HepG2 (cell line): ENCODE data around the gene CITED2. TPM values are rescaled to one million over a fixed set of nuclear protein-coding genes. Genes with fewer than 3 reads are reported as not detected.
A peak's percentile ranks its signal among the peaks of the same experiment; 100 is the strongest.

ENCODE experiments used
- AGO2 ChIP-seq: fragments of 200-400 bp; formaldehyde crosslinking; optimal IDR thresholded peaks from 2 replicates; pipeline ENCODE3; 2017; ENCODE audit warnings: mild to moderate bottlenecking, low read depth, low read length, moderate library complexity
- ARID2 ChIP-seq: sonication (generic); formaldehyde crosslinking; IDR thresholded peaks from 2 replicates; pipeline ENCODE4 v1.8.1; 2022; ENCODE audit warnings: mild to moderate bottlenecking, missing genetic modification reagents, borderline replicate concordance
- ARNT ChIP-seq: fragments of 450-650 bp; IDR thresholded peaks from 2 replicates; pipeline ENCODE4 v1.6.1; 2017
- FLYWCH1 ChIP-seq: sonication (generic); formaldehyde crosslinking; IDR thresholded peaks from 2 replicates; pipeline ENCODE4 v1.8.1; 2023; ENCODE audit warnings: mild to moderate bottlenecking, missing genetic modification reagents
- LCORL ChIP-seq, 2 experiments: fragments of 450-650 bp in 1 of 2; sonication (generic) in 1 of 2; formaldehyde crosslinking in 1 of 2; IDR thresholded peaks; 2 replicates each; pipeline versions ENCODE4 v1.5.0 to v1.6.1; 2017 to 2020; ENCODE audit warnings: antibody characterized with exemption in 1 of 2, missing genetic modification reagents in 1 of 2
- PBX3 ChIP-seq: sonication (generic); formaldehyde crosslinking; IDR thresholded peaks from 2 replicates; pipeline ENCODE4 v1.8.1; 2023; ENCODE audit warnings: missing genetic modification reagents, inconsistent platforms, borderline replicate concordance
- POLR2AphosphoS2 ChIP-seq: IDR thresholded peaks from 2 replicates; pipeline ENCODE4 v1.6.1; 2011; ENCODE audit warnings: low read depth, low read length, improper control_type of control experiment
- SIX4 ChIP-seq: sonication (generic); formaldehyde crosslinking; IDR thresholded peaks from 2 replicates; pipeline ENCODE4 v1.4.0; 2020; ENCODE audit warnings: missing genetic modification reagents
- SRY ChIP-seq: sonication (generic); formaldehyde crosslinking; IDR thresholded peaks from 2 replicates; pipeline ENCODE4 v1.8.0; 2022; ENCODE audit warnings: mild to moderate bottlenecking, missing genetic modification reagents
- TFDP2 ChIP-seq: sonication (generic); formaldehyde crosslinking; IDR thresholded peaks from 2 replicates; pipeline ENCODE4 v1.4.0; 2020; ENCODE audit warnings: missing genetic modification reagents
- TIGD3 ChIP-seq: sonication (generic); formaldehyde crosslinking; IDR thresholded peaks from 2 replicates; pipeline ENCODE4 v1.5.1; 2020; ENCODE audit warnings: mild to moderate bottlenecking, missing genetic modification reagents, borderline replicate concordance
- ZBTB33 ChIP-seq: sonication (generic); formaldehyde crosslinking; IDR thresholded peaks from 2 replicates; pipeline ENCODE4 v1.4.0; 2020; ENCODE audit warnings: missing genetic modification reagents
- ZBTB37 ChIP-seq: sonication (generic); formaldehyde crosslinking; IDR thresholded peaks from 2 replicates; pipeline ENCODE4 v1.4.0; 2020; ENCODE audit warnings: mild to moderate bottlenecking, missing genetic modification reagents
- ZBTB39 ChIP-seq: sonication (generic); formaldehyde crosslinking; IDR thresholded peaks from 2 replicates; pipeline ENCODE4 v1.5.0; 2020; ENCODE audit warnings: missing genetic modification reagents
- ZFY ChIP-seq: sonication (generic); formaldehyde crosslinking; IDR thresholded peaks from 2 replicates; pipeline ENCODE4 v1.4.0; 2020; ENCODE audit warnings: missing genetic modification reagents
- ZNF121 ChIP-seq: sonication (generic); formaldehyde crosslinking; IDR thresholded peaks from 2 replicates; pipeline ENCODE4 v1.5.0; 2020; ENCODE audit warnings: mild to moderate bottlenecking, missing genetic modification reagents
- ZNF558 ChIP-seq: sonication (generic); formaldehyde crosslinking; IDR thresholded peaks from 2 replicates; pipeline ENCODE4 v1.9.0; 2022; ENCODE audit warnings: mild to moderate bottlenecking, missing genetic modification reagents, borderline replicate concordance
- ZNF746 ChIP-seq: sonication (generic); formaldehyde crosslinking; IDR thresholded peaks from 2 replicates; pipeline ENCODE4 v1.8.0; 2022; ENCODE audit warnings: mild to moderate bottlenecking, missing genetic modification reagents
- ZNF816 ChIP-seq: sonication (generic); formaldehyde crosslinking; IDR thresholded peaks from 2 replicates; pipeline ENCODE4 v1.8.0; 2022; ENCODE audit warnings: missing genetic modification reagents, mild to moderate bottlenecking, borderline replicate concordance
- polyA plus RNA-seq, 8 experiments: library from polyadenylated mRNA; depleted of rRNA in 3 of 8; stranded (reverse) in 7 of 8; unstranded in 1 of 8; fragments of >200 nt; fragmentation: Illumina TruSeq in 4 of 8; extraction: Trizol in 4 of 8; gene quantifications; 2 replicates each; pipeline versions ENCODE4 v1.2.1 to v1.2.3, GENCODE V29; 2011 to 2016; ENCODE audit warnings: low read depth in 4 of 8, missing spikeins in 1 of 8, mixed read lengths in 1 of 8; ENCODE audit not compliant: insufficient read depth in 1 of 8
- total RNA-seq, 5 experiments: library from RNA; depleted of rRNA; stranded (reverse); fragments of >200 nt; fragmentation: Illumina TruSeq; extraction: Trizol; gene quantifications; 2 replicates each; pipeline ENCODE4 v1.2.3, GENCODE V29; 2016; ENCODE audit warnings: low read depth in 1 of 5

Gene CITED2
- total and polyA plus RNA-seq, 2 of the 13 experiments (the other 11 are each of a cell fraction or from before 2014, with no cell fraction given), result 17.6 to 57.2 TPM

- TF ChIP-seq SRY (CRISPR knock-in tag) (no peak), TFDP2 (CRISPR knock-in tag) (peak; percentile 83), SIX4 (CRISPR knock-in tag) (peak; percentile 52; the same call in 1 of the 2 replicates), ZNF816 (CRISPR knock-in tag) (no peak), POLR2AphosphoS2 (no peak), ZNF746 (peak; percentile 43; the same call in 1 of the 2 replicates), ARNT (no peak), LCORL (IDR thresholded peaks at IDR 0.05) (0 out of 2 replicates have a peak, but pooled peaks have one; percentile 6), LCORL (CRISPR knock-in tag; IDR thresholded peaks at IDR 0.05) (peak; percentile 97), ARID2 (CRISPR knock-in tag) (no peak), ZFY (CRISPR knock-in tag) (0 out of 2 replicates have a peak, but pooled peaks have one; percentile 21), ZBTB39 (CRISPR knock-in tag) (peak; percentile 94), ZBTB33 (CRISPR knock-in tag) (peak; percentile 37; the same call in 1 of the 2 replicates), TIGD3 (CRISPR knock-in tag) (peak; percentile 40), ZNF558 (CRISPR knock-in tag) (peak; percentile 87), ZBTB37 (CRISPR knock-in tag) (0 out of 2 replicates have a peak, but pooled peaks have one; percentile 26), ZNF121 (CRISPR knock-in tag) (peak; percentile 87), AGO2 (no peak), PBX3 (CRISPR knock-in tag) (no peak; the same call in 1 of the 2 replicates), FLYWCH1 (no peak)
Observed at GRCh38 chr6:139375226-139376016, 973 bp upstream of the CITED2 start (continued).
